CD4-positive, CD25-positive, alpha-beta regulatory T cell (primary cell): ENCODE results near the gene DCAF15. TPM values are rescaled to one million over a fixed set of nuclear protein-coding genes. Genes with fewer than 3 reads are reported as not detected.
A peak's percentile ranks its signal among the peaks of the same experiment; 100 is the strongest.

Experiments
- ATAC-seq, 2 donors: fragments of 150-1000 bp; cut with Tn5 transposase; one replicate each; pipeline ENCODE4 v1.10.0; 2021; ENCODE audit warnings: low read depth in 2 of 2, moderate number of reproducible peaks in 2 of 2, moderate library complexity in 1 of 2
- DNase-seq, 3 donors: peaks; one replicate each; pipeline versions ENCODE4 v3.0.0 to v3.0.0-alpha.2; 2012 to 2022; ENCODE audit warnings: mixed read lengths in 1 of 3
- H3K27ac ChIP-seq: one replicate; pipeline ENCODE4 v1.7.0; 2013; ENCODE audit warnings: mild to moderate bottlenecking, low read length; ENCODE audit not compliant: insufficient read depth, poor library complexity, severe bottlenecking
- H3K27me3 ChIP-seq: one replicate; pipeline ENCODE4 v1.7.0; 2013; ENCODE audit warnings: low read length; ENCODE audit not compliant: control insufficient read depth, insufficient read depth
- H3K36me3 ChIP-seq: one replicate; pipeline ENCODE4 v1.7.0; 2013; ENCODE audit warnings: mild to moderate bottlenecking, low read length, moderate library complexity; ENCODE audit not compliant: control insufficient read depth, insufficient read depth
- H3K4me1 ChIP-seq: 2 replicates; pipeline ENCODE4 v1.7.0; 2013; ENCODE audit warnings: mild to moderate bottlenecking, low read length; ENCODE audit not compliant: insufficient read depth, control insufficient read depth, poor library complexity, severe bottlenecking
- H3K4me3 ChIP-seq: one replicate; pipeline ENCODE4 v1.7.0; 2013; ENCODE audit warnings: low read depth, mild to moderate bottlenecking, low read length, moderate library complexity
- H3K9me3 ChIP-seq, 2 experiments: 1 replicate in 1 of 2; 2 replicates in 1 of 2; pipeline ENCODE4 v1.7.0; 2013; ENCODE audit warnings: low read length in 2 of 2, mild to moderate bottlenecking in 1 of 2, moderate library complexity in 1 of 2; ENCODE audit not compliant: control insufficient read depth in 2 of 2
- H3K27ac Mint-ChIP-seq, 3 donors: one replicate each; pipeline ENCODE4 v1.8.0; 2020 to 2022; ENCODE audit warnings: mild to moderate bottlenecking in 3 of 3, mixed read lengths in 3 of 3, moderate library complexity in 2 of 3
- H3K27me3 Mint-ChIP-seq: one replicate; pipeline ENCODE4 v1.8.0; 2022; ENCODE audit warnings: mild to moderate bottlenecking, mixed read lengths
- H3K36me3 Mint-ChIP-seq: one replicate; pipeline ENCODE4 v1.8.0; 2020; ENCODE audit warnings: mixed read lengths
- H3K4me1 Mint-ChIP-seq, 4 donors: one replicate each; pipeline ENCODE4 v1.8.0; 2020 to 2022; ENCODE audit warnings: mixed read lengths in 4 of 4, mild to moderate bottlenecking in 1 of 4
- H3K4me3 Mint-ChIP-seq, 4 donors: one replicate each; pipeline ENCODE4 v1.8.0; 2020 to 2022; ENCODE audit warnings: mild to moderate bottlenecking in 4 of 4, mixed read lengths in 4 of 4, moderate library complexity in 3 of 4
- H3K9me3 Mint-ChIP-seq, 7 donors: one replicate each; pipeline ENCODE4 v1.8.0; 2020 to 2022; ENCODE audit warnings: mixed read lengths in 7 of 7, mild to moderate bottlenecking in 3 of 7, moderate library complexity in 2 of 7
- polyA plus RNA-seq, 4 donors: library from polyadenylated mRNA; unstranded; fragments of 300-500 nt; fragmentation: Illumina TruSeq; gene quantifications; one replicate each; pipeline ENCODE4 v1.2.3, GENCODE V29; 2021
- total RNA-seq: library from RNA; stranded (reverse); gene quantifications from one replicate; pipeline ENCODE4 v1.2.3, GENCODE V29; 2022

DCAF15 gene
- total and polyA plus RNA-seq, 5 donors from 2014 or later = 5.3 to 82.9 (median 6.2) TPM

- peaks cover 53% of the 10 kb centered on the region for H3K36me3 ChIP-seq
- Mint-ChIP-seq H3K27ac (no peak overlapping the region), H3K36me3 (peaks cover 8% of the 10 kb centered on the region), H3K4me3 (peak overlapping the region in 1 of 4 donors; percentile 58), H3K9me3 (no peaks in the 10 kb centered on the region), H3K4me1 (peaks cover 0 to 30% (median 6%) of the 10 kb centered on the region in 4 donors), H3K27me3 (peaks cover 5% of the 10 kb centered on the region)
- no peak overlapping the region for H3K27ac ChIP-seq
- DNase-seq (no peak), ATAC-seq (no peak)
- H3K4me1 ChIP-seq = peaks cover 16% of the 10 kb centered on the region
- H3K9me3 ChIP-seq = no peaks in the 10 kb centered on the region
- no peaks in the 10 kb centered on the region for H3K27me3 ChIP-seq
- no peak overlapping the region for H3K4me3 ChIP-seq
These were observed 4.0 kb downstream of the DCAF15 start for GRCh38 chr19:13956365-13956744.

- peak overlapping the region in 2 of 4 donors; percentile 38 to 58 for H3K4me3 Mint-ChIP-seq
- no peak overlapping the region for H3K27ac ChIP-seq
- DNase-seq (no peak), ATAC-seq (no peak)
- peaks cover 53% of the 10 kb centered on the region for H3K36me3 ChIP-seq
- peaks cover 0 to 26% (median 5%) of the 10 kb centered on the region in 4 donors for H3K4me1 Mint-ChIP-seq
- H3K9me3 Mint-ChIP-seq = peaks cover 0 to 1% (median 0%) of the 10 kb centered on the region in 7 donors
- no peaks in the 10 kb centered on the region for H3K9me3 ChIP-seq
- H3K4me3 ChIP-seq = no peak overlapping the region
- H3K27me3 ChIP-seq = no peaks in the 10 kb centered on the region
- H3K27ac Mint-ChIP-seq = peak overlapping the region in 1 of 3 donors; percentile 3
- H3K36me3 Mint-ChIP-seq = peaks cover 12% of the 10 kb centered on the region
- peaks cover 3% of the 10 kb centered on the region for H3K27me3 Mint-ChIP-seq
- H3K4me1 ChIP-seq = peaks cover 11% of the 10 kb centered on the region
These were observed 4.7 kb downstream of the DCAF15 start for GRCh38 chr19:13957051-13957450.

- DNase-seq (no peak), ATAC-seq (no peak)
- Mint-ChIP-seq H3K27me3 (no peaks in the 10 kb centered on the region), H3K4me1 (peaks cover 0 to 20% (median 2%) of the 10 kb centered on the region in 4 donors), H3K9me3 (peaks cover 0 to 1% (median 0%) of the 10 kb centered on the region in 7 donors), H3K36me3 (peaks cover 12% of the 10 kb centered on the region), H3K27ac (no peak overlapping the region), H3K4me3 (peak overlapping the region in 1 of 4 donors; percentile 58)
- no peak overlapping the region for H3K4me3 ChIP-seq
- no peak overlapping the region for H3K27ac ChIP-seq
- no peaks in the 10 kb centered on the region for H3K27me3 ChIP-seq
- no peaks in the 10 kb centered on the region for H3K9me3 ChIP-seq
- H3K4me1 ChIP-seq = peaks cover 9% of the 10 kb centered on the region
- peaks cover 53% of the 10 kb centered on the region for H3K36me3 ChIP-seq
These were observed 5.7 kb downstream of the DCAF15 start for GRCh38 chr19:13958043-13958442.

- no peak for ATAC-seq
- no peaks in the 10 kb centered on the region for H3K4me1 ChIP-seq
- Mint-ChIP-seq H3K27ac (peak overlapping the region in 1 of 3 donors; percentile 38), H3K4me3 (no peak overlapping the region), H3K36me3 (peaks cover 12% of the 10 kb centered on the region), H3K9me3 (peaks cover 0 to 1% (median 0%) of the 10 kb centered on the region in 7 donors), H3K4me1 (peaks cover 0 to 9% (median 2%) of the 10 kb centered on the region in 4 donors), H3K27me3 (no peaks in the 10 kb centered on the region)
- no peaks in the 10 kb centered on the region for H3K27me3 ChIP-seq
- H3K9me3 ChIP-seq = no peaks in the 10 kb centered on the region
- H3K27ac ChIP-seq = no peak overlapping the region
- H3K4me3 ChIP-seq = no peak overlapping the region
- no peak for DNase-seq
- peaks cover 52% of the 10 kb centered on the region for H3K36me3 ChIP-seq
These were observed 7.0 kb downstream of the DCAF15 start for GRCh38 chr19:13959141-13959961.

GRCh38 chr19:13959962-13960862, 7.9 kb downstream of the DCAF15 start:
- Histone ChIP-seq H3K27ac (no peak overlapping the region), H3K27me3 (no peaks in the 10 kb centered on the region), H3K4me3 (no peak overlapping the region), H3K4me1 (no peaks in the 10 kb centered on the region), H3K36me3 (peaks cover 48% of the 10 kb centered on the region), H3K9me3 (no peaks in the 10 kb centered on the region)
- no peak overlapping the region for H3K27ac Mint-ChIP-seq
- ATAC-seq (peak in 1 of 2 donors; percentile 41), DNase-seq (no peak)
- no peaks in the 10 kb centered on the region for H3K27me3 Mint-ChIP-seq
- peaks cover 12% of the 10 kb centered on the region for H3K36me3 Mint-ChIP-seq
- no peak overlapping the region for H3K4me3 Mint-ChIP-seq
- H3K9me3 Mint-ChIP-seq = peaks cover 0 to 1% (median 0%) of the 10 kb centered on the region in 7 donors
- H3K4me1 Mint-ChIP-seq = peaks cover 0 to 5% (median 2%) of the 10 kb centered on the region in 4 donors

- Mint-ChIP-seq H3K27ac (peak overlapping the region in 2 of 3 donors; percentile 7 to 25), H3K4me1 (peaks cover 0 to 5% (median 2%) of the 10 kb centered on the region in 4 donors), H3K4me3 (no peak overlapping the region), H3K27me3 (no peaks in the 10 kb centered on the region), H3K9me3 (peaks cover 0 to 1% (median 0%) of the 10 kb centered on the region in 7 donors), H3K36me3 (peaks cover 12% of the 10 kb centered on the region)
- ATAC-seq (no peak), DNase-seq (no peak)
- H3K4me3 ChIP-seq = no peak overlapping the region
- no peaks in the 10 kb centered on the region for H3K9me3 ChIP-seq
- peaks cover 46% of the 10 kb centered on the region for H3K36me3 ChIP-seq
- H3K4me1 ChIP-seq = no peaks in the 10 kb centered on the region
- H3K27ac ChIP-seq = no peak overlapping the region
- no peaks in the 10 kb centered on the region for H3K27me3 ChIP-seq
These were observed 8.8 kb downstream of the DCAF15 start for GRCh38 chr19:13960863-13961784.
